K562 (cell line): ENCODE data around the gene SH2D3A. TPM values are rescaled to one million over a fixed set of nuclear protein-coding genes. Genes with fewer than 3 reads are reported as not detected.

Experiments
- CBX3 ChIP-seq, 2 experiments: IDR thresholded peaks; 1 replicate in 1 of 2; 2 replicates in 1 of 2; pipeline ENCODE4 v1.6.1; 2012; ENCODE audit warnings: inconsistent platforms in 2 of 2, low read length in 2 of 2, borderline replicate concordance in 1 of 2, control low read depth in 1 of 2
- E2F6 ChIP-seq, 2 experiments: IDR thresholded peaks; 2 replicates each; pipeline ENCODE4 v1.6.1; 2011; ENCODE audit warnings: borderline replicate concordance in 1 of 2, control low read depth in 1 of 2, low read depth in 1 of 2, low read length in 1 of 2, mild to moderate bottlenecking in 1 of 2, mixed read lengths in 1 of 2, moderate library complexity in 1 of 2; ENCODE audit not compliant: insufficient read depth in 1 of 2, insufficient read length in 1 of 2, poor library complexity in 1 of 2, severe bottlenecking in 1 of 2; ENCODE audit errors: extremely low read depth in 1 of 2
- KLF1 ChIP-seq: fragments of 450-650 bp; IDR thresholded peaks from 2 replicates; pipeline ENCODE4 v1.6.1; 2016; ENCODE audit warnings: missing genetic modification characterization, missing compliant biosample characterization
- MBD1 ChIP-seq: fragments of 250-450 bp; sonication (Bioruptor Pico); IDR thresholded peaks from 2 replicates; pipeline ENCODE4 v1.8.0; 2022; ENCODE audit warnings: inconsistent platforms
- MBD2 ChIP-seq: sonication (generic); IDR thresholded peaks from 2 replicates; pipeline ENCODE4 v1.6.1; 2016; ENCODE audit warnings: low read depth, borderline replicate concordance
- NR1H2 ChIP-seq: sonication (generic); formaldehyde crosslinking; IDR thresholded peaks from 2 replicates; pipeline ENCODE4 v1.4.0; 2020; ENCODE audit warnings: mild to moderate bottlenecking, missing genetic modification reagents
- PURB ChIP-seq: sonication (generic); formaldehyde crosslinking; IDR thresholded peaks from 2 replicates; pipeline ENCODE4 v1.9.0; 2021; ENCODE audit warnings: low read depth, mild to moderate bottlenecking, missing genetic modification reagents
- RBM14 ChIP-seq: fragments of 200-400 bp; formaldehyde crosslinking; IDR thresholded peaks from 2 replicates; pipeline ENCODE4 v1.6.1; 2018; ENCODE audit warnings: low read depth, mild to moderate bottlenecking, low read length, moderate library complexity, borderline replicate concordance; ENCODE audit not compliant: insufficient read depth
- SLC30A9 ChIP-seq: fragments of 250-450 bp; sonication (Bioruptor Pico); IDR thresholded peaks from 2 replicates; pipeline ENCODE4 v1.8.0; 2022; ENCODE audit warnings: mild to moderate bottlenecking, moderate library complexity
- SRF ChIP-seq, 2 experiments: fragments of 250-450, 450-650 bp in 1 of 2; sonication (Bioruptor Pico) in 1 of 2; sonication (generic) in 1 of 2; formaldehyde crosslinking; IDR thresholded peaks; 2 replicates each; pipeline versions ENCODE4 v1.5.0 to v1.5.1; 2020 to 2022; ENCODE audit warnings: mild to moderate bottlenecking in 1 of 2, missing genetic modification reagents in 1 of 2
- TAF9B ChIP-seq: fragments of 450-650 bp; IDR thresholded peaks from 2 replicates; pipeline ENCODE4 v1.6.1; 2018; ENCODE audit warnings: mild to moderate bottlenecking; ENCODE audit not compliant: partially characterized antibody
- ZEB2 ChIP-seq: fragments of 450-650 bp; IDR thresholded peaks from 2 replicates; pipeline ENCODE4 v1.6.1; 2016
- ZNF133 ChIP-seq: fragments of 250-450 bp; sonication (Bioruptor Pico); IDR thresholded peaks from 2 replicates; pipeline ENCODE4 v1.4.0; 2020; ENCODE audit warnings: mild to moderate bottlenecking
- ZNF830 ChIP-seq: fragments of 250-450 bp; sonication (Bioruptor Pico); IDR thresholded peaks from 2 replicates; pipeline ENCODE4 v1.5.0; 2021; ENCODE audit warnings: mild to moderate bottlenecking
- polyA plus RNA-seq, 8 experiments: library from polyadenylated mRNA; depleted of rRNA in 4 of 8; stranded (reverse) in 5 of 8; unstranded in 3 of 8; fragments of >200 nt; fragmentation: Nextera tagmentation in 2 of 8; fragmentation: Illumina TruSeq in 1 of 8; extraction: Ambion mirVana in 2 of 8; extraction: Trizol in 1 of 8; gene quantifications; 2 replicates each; pipeline versions ENCODE4 v1.2.1 to v1.2.3, GENCODE V29; 2011 to 2014; ENCODE audit warnings: inconsistent platforms in 1 of 8, missing spikeins in 1 of 8
- total RNA-seq, 7 experiments: library from RNA; depleted of rRNA in 6 of 7; stranded (reverse); fragments of >200 nt in 6 of 7; fragmentation: Illumina TruSeq in 2 of 7; extraction: Trizol in 2 of 7; gene quantifications; 2 replicates each; pipeline versions ENCODE4 v1.2.1 to v1.2.3, GENCODE V29; 2011 to 2021; ENCODE audit warnings: low replicate concordance in 1 of 7
- TF ChIP-seq, protein P1 (sequence below): IDR thresholded peaks from 2 replicates; pipeline ENCODE4 v1.6.1; 2011; ENCODE audit warnings: borderline replicate concordance, low read depth, mild to moderate bottlenecking, moderate library complexity, low read length; ENCODE audit not compliant: insufficient read depth, poor library complexity, severe bottlenecking
- TF ChIP-seq, protein P2 (sequence below), 2 experiments: fragments of 450-650 bp in 1 of 2; sonication (generic) in 1 of 2; formaldehyde crosslinking; conservative IDR thresholded peaks; 2 replicates each; pipeline versions ENCODE4 v1.4.0 to v1.8.1; 2020 to 2022; ENCODE audit warnings: mild to moderate bottlenecking in 1 of 2, missing genetic modification reagents in 1 of 2
- TF ChIP-seq, protein P3 (sequence below): fragments of 450-650 bp; formaldehyde crosslinking; IDR thresholded peaks from 2 replicates; pipeline ENCODE4 v1.4.0; 2022; ENCODE audit warnings: mild to moderate bottlenecking, moderate library complexity
- TF ChIP-seq, protein P4 (sequence below): fragments of 200-800 bp; sonication (Bioruptor generic); IDR thresholded peaks from 2 replicates; pipeline ENCODE4 v1.6.1; 2017; ENCODE audit warnings: missing genetic modification characterization, missing compliant biosample characterization

The SH2D3A gene
- total and polyA plus RNA-seq, 9 of the 15 experiments (the other 6 are each of a cell fraction or from before 2014, with no cell fraction given): 0.75 to 26.3 (median 8.9) TPM

DNA sequence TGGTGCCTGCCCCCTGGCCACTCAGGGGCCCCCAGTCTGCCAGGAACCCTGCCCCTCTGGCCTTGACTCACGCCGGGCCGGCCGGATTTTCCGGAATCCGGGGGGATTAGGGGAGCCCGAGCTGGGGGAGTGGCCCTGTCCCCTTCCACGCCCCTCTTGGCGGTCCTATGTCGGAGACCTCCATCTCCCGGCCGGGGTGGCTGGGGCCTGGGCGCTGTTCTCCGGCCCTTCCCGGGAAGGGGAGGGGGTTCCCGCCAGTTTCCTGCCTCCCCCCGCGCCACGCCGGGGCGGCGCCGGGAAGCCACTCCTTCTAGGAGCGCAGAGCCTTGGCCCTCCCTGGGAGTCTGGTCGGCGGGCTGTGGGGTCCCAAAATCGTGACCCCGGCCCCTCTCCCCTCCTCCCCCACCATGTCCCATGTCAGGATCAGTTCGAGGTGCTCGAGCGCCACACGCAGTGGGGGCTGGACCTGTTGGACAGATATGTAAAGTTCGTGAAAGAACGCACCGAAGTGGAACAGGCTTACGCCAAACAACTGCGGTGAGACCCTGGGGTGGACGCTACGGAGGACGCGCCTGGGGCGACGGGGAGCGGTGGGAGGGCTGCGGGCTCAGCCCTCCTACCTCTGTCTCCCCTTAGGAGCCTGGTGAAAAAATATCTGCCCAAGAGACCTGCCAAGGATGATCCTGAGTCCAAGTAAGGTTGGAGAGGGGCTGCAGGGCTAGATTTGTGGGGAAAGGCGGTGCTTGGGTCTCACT, 26.5 kb downstream of the SH2D3A start (continued):
- TF ChIP-seq, protein P1, sequence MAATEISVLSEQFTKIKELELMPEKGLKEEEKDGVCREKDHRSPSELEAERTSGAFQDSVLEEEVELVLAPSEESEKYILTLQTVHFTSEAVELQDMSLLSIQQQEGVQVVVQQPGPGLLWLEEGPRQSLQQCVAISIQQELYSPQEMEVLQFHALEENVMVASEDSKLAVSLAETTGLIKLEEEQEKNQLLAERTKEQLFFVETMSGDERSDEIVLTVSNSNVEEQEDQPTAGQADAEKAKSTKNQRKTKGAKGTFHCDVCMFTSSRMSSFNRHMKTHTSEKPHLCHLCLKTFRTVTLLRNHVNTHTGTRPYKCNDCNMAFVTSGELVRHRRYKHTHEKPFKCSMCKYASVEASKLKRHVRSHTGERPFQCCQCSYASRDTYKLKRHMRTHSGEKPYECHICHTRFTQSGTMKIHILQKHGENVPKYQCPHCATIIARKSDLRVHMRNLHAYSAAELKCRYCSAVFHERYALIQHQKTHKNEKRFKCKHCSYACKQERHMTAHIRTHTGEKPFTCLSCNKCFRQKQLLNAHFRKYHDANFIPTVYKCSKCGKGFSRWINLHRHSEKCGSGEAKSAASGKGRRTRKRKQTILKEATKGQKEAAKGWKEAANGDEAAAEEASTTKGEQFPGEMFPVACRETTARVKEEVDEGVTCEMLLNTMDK: no peak
- no peak for TF ChIP-seq PURB
- no peak for TF ChIP-seq NR1H2 (CRISPR knock-in tag)
- TF ChIP-seq MBD2: no peak
- TF ChIP-seq KLF1: no peak
- TF ChIP-seq, protein P2, sequence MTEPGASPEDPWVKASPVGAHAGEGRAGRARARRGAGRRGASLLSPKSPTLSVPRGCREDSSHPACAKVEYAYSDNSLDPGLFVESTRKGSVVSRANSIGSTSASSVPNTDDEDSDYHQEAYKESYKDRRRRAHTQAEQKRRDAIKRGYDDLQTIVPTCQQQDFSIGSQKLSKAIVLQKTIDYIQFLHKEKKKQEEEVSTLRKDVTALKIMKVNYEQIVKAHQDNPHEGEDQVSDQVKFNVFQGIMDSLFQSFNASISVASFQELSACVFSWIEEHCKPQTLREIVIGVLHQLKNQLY (CRISPR knock-in tag; conservative IDR thresholded peaks at IDR 0.05): no peak
- TF ChIP-seq, protein P3, sequence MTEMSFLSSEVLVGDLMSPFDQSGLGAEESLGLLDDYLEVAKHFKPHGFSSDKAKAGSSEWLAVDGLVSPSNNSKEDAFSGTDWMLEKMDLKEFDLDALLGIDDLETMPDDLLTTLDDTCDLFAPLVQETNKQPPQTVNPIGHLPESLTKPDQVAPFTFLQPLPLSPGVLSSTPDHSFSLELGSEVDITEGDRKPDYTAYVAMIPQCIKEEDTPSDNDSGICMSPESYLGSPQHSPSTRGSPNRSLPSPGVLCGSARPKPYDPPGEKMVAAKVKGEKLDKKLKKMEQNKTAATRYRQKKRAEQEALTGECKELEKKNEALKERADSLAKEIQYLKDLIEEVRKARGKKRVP (CRISPR knock-in tag): no peak
- TF ChIP-seq SLC30A9 (CRISPR knock-in tag): no peak
- no peak for TF ChIP-seq ZNF133
- no peak for TF ChIP-seq CBX3 (IDR thresholded peaks at IDR 0.05; ENCODE audit: borderline replicate concordance in 1 of 2, low read length in 2 of 2)
- no peak for TF ChIP-seq MBD1 (CRISPR knock-in tag)
- TF ChIP-seq SRF (CRISPR knock-in tag; IDR thresholded peaks at IDR 0.05): no peak; a peak in 1 of 4 replicates
- TF ChIP-seq RBM14: 0 out of 2 replicates have a peak, but pooled peaks have one; percentile 25
- TF ChIP-seq E2F6 (IDR thresholded peaks at IDR 0.05; ENCODE audit: borderline replicate concordance in 1 of 2, extremely low read depth in 1 of 2, insufficient read depth in 1 of 2, insufficient read length in 1 of 2, low read depth in 1 of 2, low read length in 1 of 2, poor library complexity in 1 of 2, severe bottlenecking in 1 of 2): peak in 1 of 2 experiments; percentile 36
- TF ChIP-seq, protein P4, sequence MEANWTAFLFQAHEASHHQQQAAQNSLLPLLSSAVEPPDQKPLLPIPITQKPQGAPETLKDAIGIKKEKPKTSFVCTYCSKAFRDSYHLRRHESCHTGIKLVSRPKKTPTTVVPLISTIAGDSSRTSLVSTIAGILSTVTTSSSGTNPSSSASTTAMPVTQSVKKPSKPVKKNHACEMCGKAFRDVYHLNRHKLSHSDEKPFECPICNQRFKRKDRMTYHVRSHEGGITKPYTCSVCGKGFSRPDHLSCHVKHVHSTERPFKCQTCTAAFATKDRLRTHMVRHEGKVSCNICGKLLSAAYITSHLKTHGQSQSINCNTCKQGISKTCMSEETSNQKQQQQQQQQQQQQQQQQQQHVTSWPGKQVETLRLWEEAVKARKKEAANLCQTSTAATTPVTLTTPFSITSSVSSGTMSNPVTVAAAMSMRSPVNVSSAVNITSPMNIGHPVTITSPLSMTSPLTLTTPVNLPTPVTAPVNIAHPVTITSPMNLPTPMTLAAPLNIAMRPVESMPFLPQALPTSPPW: peak; percentile 89
- TF ChIP-seq ZEB2: no peak
- no peak for TF ChIP-seq ZNF830
- TF ChIP-seq TAF9B: no peak
